HFF-Myc (cell line): ENCODE results near the gene GCDH.

Source experiments
- DNase-seq: peaks from one replicate; pipeline ENCODE4 v3.0.0-alpha.2; 2011; ENCODE audit warnings: low read depth; ENCODE audit errors: extremely low read depth
- H3K4me3 ChIP-seq: replicated peaks from 2 replicates; pipeline ENCODE4 v1.5.1; 2011; ENCODE audit warnings: low read depth, mild to moderate bottlenecking, control low read depth, low read length
- CTCF ChIP-seq: IDR thresholded peaks from 2 replicates; pipeline ENCODE4 v1.5.1; 2012; ENCODE audit warnings: mild to moderate bottlenecking, low read depth, low read length, control low read depth; ENCODE audit errors: missing control alignments

The GCDH gene

GRCh38 chr19:12945479-12946091 lies 54.6 kb downstream of the GCDH start, which contains the start of gene RAD23A:
Gene RAD23A (plus strand): TSS chr19:12945862. CDS start chr19:12945949, 87 bp downstream.
- peak; percentile 94 for DNase-seq
- H3K4me3 ChIP-seq, result peak within 1 kb of the TSS; percentile 65
- TF ChIP-seq CTCF, result no peak

GRCh38 chr19:12946092-12946721 lies 55.2 kb downstream of the GCDH start:
- H3K4me3 ChIP-seq, result peak overlapping the region; percentile 65
- TF ChIP-seq CTCF, result no peak
- no peak for DNase-seq

- DNase-seq, result no peak
Measured at GRCh38 chr19:12946731-12947496, 56.0 kb downstream of the GCDH start.

GRCh38 chr19:12947702-12948611 lies 57.0 kb downstream of the GCDH start:
- no peak for TF ChIP-seq CTCF
- H3K4me3 ChIP-seq, result no peak overlapping the region
- DNase-seq, result no peak

More at GRCh38 chr19:12946731-12947496, 56.0 kb downstream of the GCDH start:
- H3K4me3 ChIP-seq, result peak overlapping the region; percentile 65
- TF ChIP-seq CTCF, result no peak

GRCh38 chr19:12948612-12949362 lies 57.8 kb downstream of the GCDH start:
- no peak for DNase-seq
- no peak overlapping the region for H3K4me3 ChIP-seq
- no peak for TF ChIP-seq CTCF
